ENCODE measurements around the gene FGR.
A peak's percentile ranks its signal among the peaks of the same experiment; 100 is the strongest.

Gene FGR

DNA sequence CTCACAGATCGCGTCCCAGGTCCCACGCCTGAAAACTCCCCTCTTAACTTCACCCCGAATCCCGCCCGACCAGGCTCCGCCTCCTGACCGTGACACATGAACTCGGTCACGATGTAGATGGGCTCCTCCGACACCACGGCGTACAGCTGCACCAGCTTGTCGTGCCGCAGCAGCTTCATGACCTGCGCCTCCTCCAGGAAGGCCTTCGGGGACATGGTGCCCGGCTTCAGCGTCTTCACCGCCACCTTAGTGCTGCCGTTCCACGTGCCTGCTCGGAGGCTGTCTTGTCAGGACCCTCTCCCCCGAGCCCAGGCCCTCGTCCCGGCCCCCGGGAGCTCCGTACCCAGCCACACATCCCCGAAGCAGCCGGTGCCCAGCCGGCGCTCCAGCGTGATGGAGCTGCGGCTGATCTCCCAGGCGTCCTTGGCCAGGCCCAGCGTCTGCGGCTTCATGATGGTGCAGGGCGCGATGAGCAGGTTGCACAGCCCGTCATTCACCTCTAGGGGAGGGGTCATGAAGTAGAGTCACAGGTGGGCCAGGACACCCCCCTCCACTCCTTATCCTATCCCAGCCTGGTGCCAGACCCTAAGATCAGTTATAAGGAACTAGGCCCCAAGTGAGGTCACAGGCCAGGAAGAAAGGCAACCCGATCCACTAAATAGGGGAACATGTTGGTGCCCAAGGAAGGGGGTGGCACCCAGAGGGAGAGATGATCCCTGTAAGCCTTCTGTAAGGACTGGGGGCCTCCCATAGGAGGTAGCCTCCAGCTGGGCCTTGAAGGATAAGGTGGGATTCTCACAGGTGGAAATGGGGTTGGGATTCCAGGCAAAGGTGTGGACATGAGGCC lies 19.4 kb downstream of the FGR start:
- DNase-seq, result no peak

DNA sequence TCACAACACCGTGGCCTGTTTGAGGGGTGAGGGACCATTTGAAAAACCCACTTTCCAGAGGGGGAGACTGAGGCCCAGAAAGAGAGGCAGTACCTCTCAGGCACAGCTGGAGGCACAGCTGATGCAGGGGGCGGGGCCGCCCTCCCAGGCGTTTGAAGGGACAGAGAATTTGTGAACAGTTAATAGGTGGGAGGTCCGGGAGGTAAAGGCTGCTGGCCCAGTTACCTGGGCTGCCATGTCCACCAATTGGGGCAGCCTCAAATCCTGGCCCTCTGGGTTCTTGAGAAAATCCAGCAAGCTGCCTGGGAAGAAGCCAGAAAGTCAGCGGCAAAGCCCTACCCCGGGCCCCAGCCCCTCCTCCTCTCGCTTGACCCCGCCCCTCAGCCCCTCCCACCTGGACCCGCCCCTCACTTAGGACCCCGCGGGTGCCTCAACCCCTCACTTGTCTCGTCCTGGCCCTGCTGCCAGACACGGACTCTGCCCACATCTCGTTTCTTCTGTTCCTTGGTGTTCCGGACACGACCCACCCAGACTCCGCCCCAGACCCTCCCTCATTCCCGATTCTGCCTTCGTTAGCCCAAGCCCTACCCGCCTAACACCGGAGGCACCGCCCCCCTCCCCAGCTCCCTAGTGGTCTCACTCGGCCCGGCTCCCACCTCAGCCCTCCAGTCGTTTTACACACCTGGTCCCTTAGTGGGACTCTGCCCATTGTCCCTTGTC lies 20.2 kb downstream of the FGR start:
- no peak for DNase-seq

DNA sequence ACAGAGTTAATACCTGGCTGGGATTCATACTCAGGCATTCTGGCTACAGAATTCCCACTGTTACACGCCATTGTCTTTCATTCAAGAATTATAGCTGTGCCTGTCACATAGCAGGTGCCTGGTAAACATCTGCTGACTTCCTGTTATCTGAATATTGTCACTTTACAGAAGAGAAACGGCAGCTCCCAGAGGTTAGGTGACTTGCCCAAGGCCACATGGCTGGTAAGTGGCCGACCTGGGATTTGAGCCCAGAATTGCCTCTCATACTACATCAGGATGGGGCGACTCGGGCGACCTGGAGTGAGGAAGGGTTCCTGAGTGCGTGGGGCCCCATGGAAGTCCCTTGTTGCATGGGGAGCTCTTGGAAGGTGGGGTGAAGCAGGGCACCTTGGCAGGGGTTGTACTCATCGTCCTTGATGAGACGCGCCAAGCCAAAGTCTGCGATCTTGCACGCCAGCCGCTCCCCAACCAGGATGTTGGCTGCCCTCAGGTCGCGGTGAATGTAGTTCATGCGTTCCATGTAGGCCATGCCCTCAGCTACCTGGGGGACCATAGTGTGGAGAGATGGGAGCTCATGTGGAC lies 20.9 kb downstream of the FGR start:
- DNase-seq, result no peak

DNA sequence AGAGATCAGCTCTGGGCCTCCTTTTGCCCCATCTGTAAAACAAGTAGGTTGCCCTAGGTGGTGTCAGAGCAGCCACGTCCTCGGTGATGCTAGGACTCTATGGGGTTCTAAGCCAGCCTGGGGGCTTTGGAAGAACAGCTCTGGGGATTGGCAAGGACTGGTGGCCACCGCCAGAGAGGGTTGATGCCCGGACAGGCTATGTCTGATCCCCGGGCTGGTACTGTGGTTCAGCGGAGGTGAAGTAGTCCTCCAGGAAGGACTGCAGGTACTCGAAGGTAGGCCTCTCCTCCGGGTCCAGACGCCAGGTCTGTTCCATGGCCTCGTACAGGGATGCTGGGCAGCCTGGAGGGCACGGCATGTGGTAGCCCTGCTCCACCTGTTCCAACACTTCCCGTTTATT lies 22.3 kb downstream of the FGR start:
- DNase-seq, result no peak

DNA sequence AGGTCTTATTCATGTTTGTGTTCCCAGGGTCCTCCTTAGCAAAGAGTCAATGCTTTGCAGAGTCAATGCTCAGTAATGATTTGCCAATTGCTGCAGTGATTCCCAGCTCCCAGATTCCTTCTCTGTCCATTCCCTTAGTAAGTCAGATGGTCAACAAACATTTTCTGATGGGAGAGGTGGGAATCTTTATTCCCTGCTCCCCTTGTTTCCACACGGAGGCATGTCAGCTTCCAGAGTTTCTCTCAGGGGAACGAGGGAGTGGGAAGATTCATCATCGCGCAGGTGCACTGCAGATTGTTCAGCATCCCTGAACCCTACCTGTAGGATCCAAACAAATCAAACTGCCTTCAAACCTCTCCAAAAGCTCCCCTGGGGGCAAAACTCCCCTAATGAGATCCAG lies 23.5 kb downstream of the FGR start:
- DNase-seq, result no peak

DNA sequence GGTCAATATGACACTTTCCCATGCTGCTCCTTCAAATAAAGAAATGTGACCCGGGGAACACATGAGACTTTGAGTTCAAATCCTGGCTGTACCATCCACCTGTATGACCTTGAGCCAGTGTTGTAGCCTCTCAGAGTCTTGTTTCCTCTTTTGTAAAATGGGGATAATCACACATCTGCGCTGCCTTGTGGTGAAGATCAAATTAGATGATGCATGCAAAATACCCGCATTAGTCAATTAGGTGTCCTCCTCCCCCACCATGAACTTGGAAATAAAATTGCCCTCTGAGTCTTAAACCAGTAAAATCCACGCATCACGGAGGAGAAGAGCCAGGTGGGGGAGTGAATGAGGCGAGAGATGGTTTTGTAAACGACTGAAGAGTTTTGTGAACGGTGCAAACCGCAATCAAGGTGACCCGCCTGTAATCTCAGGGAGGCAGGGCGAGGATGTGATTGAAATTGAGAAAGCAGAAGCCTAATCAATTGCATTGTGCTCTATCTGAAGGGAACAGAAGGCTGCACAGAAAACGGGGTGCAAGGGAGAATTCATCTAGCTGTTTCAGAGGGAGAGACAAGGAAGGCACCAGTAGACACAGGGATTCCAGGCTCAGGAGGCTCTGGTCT lies 25.3 kb downstream of the FGR start:
- DNase-seq, result no peak

DNA sequence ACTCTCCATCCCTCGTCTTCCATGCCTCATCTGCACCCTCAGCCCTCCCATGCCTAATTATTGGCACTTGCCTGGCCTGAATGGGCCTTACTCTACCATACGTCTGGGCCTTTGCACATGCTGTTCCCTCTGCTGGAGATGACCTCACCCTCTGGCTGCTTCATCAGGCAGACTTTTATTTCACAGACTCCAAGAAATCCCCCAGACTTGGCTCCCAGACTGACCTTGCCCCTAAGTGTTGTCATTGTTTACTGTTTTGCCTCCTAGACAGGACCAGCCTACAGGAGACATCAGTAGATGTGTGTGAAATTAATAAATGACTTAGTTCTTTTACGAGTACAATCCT lies 25.8 kb downstream of the FGR start:
- no peak for DNase-seq

DNA sequence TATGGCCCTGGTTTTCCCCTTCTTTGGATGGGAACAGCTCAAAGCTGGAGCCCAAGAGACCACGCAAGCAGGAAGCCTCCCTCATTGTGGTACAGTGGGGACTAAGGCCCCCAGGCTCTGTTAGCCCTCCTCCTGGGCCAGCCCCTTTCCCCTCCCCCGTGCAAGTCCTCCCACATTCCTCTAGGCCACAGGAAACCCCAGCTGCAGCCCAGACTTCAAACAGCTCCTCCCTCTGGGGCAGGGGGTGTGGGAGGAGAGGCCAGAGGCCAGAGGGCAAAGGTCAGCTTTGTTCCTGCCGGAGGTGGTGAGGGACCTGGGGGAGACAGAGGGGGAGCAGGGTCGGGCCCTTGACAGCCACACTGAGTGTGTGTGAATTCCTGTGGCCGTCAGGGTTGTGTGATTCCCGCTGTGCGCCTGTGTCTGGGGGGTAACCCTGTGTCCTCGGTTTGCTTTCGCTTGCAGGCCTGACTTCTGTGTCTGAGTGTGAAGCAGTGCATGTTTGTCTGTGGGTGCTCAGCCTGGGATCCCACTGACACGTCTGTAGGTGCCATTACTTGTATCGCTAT lies 27.7 kb downstream of the FGR start:
- DNase-seq, result no peak

DNA sequence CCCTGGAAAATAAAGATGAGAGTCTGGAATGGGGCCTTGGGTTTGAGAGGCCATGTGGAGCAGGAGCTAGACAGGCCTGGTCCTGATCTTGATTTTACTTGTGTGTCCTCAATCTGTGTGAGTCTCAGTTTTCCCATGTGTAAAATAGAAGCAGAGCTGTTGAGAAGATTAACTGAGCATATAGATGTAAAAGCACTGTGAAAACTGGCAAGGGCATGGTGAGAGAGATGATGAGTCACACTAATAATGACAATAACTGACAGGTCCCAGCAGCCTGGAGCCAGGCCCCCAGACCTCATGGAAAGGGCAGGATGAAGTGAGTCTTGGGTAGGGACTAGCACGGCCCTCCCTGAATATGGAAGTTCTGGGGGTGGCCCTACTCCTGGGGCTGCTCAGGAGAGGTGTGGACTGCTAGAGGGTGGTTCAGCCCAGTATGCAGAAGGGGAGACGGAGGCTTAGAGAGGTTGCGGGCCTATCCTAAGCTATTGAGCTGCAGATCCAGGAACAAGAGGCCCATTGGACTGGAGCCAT lies 28.2 kb downstream of the FGR start:
- no peak for DNase-seq

DNA sequence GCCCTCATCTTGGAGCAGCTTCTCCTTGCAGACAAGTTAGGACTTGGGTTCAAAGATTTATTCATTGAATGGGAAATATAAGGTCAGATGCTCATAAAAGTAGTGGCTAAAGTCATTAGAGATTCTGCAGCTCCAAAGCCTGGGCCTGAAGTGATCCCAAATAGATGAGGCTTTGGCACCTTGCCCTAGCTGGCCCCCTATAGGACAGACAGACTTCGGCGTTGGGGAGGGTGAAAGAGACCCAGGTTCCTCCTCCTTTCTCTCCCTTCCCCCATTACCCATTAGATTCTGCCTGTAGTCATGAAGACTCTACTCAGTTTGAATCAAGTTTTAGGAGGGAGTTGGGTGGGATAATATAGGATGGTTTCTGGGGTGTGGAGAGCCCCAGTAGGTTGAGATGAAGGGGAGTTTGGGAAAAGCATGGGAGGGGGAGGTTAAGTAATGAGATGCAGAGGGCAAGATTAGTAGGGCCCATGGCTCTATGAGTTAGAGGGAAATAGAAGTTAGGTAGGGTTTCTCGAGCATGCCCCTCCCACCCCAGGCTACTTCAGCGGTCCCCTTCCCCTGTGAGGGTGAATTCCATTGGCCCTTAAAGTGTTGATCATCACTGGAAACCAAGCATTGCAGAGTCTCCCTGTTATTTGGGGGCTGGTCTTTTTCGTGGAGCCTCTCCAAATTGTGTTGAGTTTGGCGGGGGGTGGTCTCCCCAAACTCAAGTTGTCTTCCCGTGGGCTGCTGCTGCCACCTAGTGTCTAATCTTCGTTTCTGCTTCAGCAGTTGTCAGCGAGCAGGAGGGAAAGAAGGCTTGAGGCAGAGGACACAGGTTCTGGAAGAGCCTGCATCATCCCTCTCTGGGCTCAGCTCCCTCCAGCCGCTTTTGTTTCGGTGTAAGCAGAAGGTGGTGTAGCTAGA lies 28.9 kb downstream of the FGR start:
- no peak for DNase-seq

DNA sequence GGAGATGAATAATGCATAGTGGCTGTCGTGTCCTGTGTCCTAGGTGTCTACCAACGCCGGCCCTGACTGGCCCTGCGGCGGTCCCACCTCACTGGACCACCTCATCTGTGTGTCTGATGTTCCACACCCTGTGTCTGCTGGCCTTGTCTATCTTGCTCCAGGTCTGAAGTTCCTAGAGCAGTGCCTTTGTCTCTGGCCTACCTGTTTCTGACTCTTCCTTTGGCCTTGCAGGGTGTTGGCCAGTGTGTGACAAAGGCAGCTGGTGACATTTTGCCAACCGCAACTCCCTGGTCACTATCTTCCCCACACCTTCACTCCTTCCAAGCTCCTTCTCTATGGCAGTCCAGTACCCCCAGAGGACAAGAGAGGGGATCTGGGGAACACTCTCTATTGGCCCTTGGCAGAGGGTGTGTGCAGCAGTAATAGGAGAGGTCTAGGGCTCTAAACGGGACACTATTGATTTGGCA lies 29.7 kb downstream of the FGR start:
- no peak for DNase-seq

DNA sequence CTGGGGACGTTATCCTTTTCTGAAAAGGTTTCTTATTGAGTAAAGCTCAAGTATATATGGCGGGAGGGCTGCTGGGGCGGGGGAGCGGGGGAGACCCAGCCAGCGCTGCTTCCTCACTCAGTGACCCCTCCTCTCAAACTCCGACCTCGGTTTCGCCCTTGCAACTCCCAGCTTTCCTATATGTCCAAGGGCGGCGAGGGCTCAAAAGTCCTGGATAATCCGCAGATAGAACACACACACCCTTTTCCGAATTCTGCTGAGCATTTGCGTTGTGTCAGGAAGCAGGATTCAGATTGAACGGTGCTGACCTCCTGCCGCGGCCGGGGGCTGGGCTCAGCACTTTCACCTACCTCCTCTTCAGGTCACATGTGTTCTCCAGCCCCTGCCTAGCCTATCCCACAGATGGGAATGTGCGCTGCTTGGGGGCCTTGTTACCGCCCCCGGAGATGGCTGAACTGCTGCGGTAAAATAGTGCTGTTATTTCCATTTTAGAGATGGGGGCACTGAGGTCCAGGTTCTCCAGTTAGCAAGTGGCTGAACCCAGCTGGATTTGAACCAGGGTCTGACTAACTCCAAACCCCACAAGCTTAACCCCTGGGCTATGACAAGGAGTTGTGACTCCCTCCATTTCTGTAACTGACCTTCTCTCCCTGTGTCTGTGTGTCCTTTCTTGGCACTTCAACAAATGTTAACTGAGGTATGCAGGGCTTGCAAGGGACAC lies 30.2 kb downstream of the FGR start:
- DNase-seq, result no peak

DNA sequence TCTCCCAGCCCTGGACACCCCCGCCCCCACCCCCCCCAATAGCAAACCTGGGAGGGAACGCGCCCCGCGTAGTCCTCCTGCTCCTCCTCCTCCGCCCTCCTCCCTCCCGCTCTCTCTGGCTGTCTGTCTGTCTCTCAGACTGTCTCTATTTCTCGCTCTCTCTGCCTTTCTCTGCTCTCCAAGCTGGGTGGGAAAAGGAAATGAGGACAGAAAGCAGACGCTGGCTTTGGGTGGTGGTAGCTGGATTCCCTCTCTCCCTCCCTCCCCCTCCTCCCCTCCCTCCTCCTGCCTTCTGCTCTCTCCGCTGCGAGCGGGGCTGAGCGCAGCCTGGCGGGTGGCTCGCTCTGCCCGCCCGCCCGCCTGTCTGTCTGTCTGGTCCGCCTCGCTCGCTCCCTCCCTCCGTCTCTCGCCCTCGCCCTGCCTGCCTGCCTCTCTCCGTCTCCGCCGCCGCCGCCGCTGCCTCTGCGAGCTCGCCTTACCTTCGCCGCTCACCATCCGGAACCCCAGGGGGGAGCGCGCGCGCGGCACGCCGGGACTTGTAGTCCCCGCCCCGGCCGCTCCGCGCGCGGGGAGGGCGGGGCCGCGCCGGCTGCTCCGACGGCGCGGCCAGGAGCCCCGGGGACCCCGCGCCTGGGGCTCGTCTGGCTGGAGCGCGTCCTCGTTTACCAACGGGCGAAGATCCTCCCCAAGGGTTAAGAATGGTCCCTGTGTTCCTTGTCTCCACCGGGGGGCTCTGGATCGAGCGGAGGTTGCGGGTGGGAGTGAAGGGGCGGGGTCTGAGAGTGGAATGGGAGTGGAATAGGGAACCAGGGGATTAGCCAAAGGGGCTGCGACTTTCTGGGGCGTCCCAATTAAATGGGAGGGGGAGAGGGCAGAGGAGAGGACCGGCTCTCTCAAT lies 31.1 kb downstream of the FGR start, which contains the start of gene AHDC1:
TSS of gene AHDC1 (minus strand) at position 464 of the 898 bp plus-strand sequence. CDS start 52,029 bp downstream, outside the sequence.
- peak; percentile 71 to 82 for DNase-seq

DNA sequence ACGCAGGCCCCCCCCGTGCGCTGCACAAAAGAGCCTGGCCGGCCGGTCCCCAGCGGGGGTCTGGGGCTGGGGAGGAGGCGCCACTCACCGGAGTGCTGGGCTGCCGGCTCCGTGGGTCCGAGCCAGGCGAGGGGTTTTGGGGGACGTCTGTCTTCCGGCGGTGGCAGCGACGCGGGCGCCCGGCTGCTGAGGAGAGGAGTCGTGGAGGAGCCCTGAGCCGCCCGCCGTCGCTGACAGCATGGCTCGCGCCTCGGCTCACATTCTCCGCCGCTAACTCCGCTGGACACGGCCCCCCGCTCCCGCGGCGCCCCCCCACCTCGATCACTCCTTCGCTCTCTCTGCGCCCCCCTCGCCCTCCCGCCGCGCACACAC lies 31.7 kb downstream of the FGR start:
- no peak for DNase-seq

DNA sequence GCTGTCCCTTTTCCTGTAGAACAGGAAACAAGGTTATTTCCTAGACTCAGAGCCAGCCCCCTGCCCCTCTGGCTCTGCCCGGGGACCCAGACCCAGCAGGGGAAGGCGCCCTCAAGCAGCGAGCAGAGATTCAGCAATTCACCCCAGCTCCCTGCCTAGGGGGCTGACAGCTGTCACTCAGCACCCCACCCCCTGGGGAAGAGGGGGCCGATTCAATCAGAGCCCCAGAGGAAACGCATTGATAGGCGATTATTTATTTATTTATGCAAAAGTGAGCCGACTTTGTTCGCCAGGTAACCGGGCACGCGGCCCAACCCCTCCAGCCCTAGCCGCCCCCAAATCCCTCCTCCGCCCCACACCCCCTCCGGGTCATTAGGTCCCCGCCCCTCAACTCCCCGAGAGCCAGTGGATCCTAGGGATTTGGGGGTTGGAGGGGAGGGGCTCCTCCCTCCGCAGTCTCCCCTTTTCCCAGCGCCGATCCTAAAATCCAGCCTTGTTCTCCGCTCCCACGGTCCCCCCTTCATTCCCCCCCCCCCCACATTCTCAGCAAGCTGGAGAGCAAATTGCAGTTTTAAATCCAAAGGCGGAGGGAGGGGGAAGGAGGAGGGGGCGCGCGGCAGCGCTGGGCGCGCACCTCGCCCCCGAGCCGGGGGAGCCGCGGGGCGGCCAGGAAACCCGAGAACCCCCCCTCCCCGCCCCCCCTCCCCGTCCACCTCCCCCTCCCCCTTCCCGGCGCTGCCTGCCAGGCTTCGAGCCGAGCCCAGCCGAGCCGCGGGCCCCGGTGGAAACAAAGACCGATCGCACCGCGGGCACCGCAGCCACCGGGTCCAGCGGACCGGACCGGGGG lies 32.3 kb downstream of the FGR start:
- no peak for DNase-seq

DNA sequence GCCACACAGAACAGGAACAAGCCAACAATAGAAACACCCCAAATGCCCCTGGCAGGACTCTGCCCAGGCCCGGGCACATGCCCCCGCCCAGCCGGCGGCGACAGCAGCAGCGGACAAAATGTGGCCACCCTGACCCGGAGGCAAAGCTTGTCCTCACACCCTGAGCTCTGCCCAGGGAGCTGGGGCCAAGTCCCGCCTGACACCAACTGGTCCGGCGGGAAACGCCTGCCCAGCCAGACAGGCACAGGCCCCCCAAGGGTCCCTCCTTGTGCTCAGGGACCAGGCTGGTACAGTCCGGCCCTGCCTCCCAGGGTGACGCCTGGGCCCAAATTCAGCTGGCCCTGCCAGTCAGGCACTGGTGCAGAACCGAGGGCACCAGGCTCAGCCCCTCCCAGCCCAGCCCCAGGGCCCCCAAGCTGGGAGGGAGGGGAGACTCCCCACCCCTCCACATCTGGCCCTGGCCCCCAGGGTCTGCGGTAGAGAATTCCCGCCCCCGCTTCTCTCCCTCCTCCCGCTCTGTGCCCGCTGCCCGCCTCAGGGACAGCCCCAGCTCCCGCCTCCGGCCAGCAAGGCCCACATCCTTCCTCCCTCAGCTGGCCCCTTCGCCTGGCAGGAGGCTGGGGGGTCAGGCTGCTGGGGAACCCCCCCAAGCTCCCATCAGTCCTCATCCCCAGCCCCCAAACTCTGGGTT lies 33.1 kb downstream of the FGR start:
- DNase-seq, result no peak

DNA sequence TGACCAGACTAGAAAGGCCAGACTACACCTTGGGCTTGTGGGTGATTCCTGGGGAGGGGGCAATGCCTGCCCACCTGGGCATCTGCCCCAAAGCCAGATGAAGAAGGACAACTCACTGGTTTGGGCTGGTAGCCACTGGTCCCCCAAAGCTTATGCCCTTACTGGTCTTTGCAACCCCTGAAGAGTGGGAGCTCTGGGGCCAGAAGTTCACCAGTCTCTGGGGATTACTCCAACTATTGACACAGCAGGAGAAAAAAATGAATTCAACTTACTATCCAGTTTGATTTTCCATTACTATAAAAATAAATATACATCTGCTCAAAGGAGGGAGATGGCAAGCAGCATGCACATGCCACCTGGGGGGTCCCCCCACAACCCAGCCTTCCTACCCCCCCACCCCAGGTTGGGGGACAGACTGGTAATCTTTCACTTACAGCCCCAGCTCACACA lies 33.6 kb downstream of the FGR start:
- no peak for DNase-seq

DNA sequence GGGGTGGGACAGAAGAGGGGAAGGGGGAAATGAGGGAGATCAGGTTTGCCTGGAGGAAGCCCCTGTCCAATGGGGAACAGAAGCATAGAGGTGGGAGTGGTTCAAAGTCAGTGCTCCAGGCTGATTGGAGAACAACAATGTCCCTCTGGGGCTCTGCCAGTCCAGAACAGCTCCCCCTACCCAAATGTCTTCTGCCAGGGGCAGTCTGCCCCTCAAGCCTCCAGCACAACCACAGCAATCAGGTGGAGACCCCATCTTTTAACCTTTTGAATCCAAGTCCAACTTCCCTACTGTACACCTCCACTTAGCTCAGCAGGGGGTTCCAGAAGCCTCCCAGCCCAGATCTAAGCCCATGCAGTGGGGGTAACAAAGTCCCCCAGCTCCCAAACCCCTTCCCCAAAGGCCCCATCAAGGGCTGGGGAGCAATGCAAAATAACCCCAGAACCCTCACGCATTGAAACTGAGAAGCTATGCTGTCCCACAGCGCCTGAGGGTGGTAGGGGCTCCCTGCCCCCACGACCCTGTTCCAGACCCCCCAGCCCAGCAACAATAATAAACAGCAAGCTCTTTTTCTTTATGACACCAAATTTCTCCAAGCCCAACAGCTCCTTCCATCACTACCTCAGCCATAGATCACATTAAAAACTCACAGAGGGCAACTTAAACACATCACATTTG lies 34.3 kb downstream of the FGR start:
- DNase-seq, result no peak
